GM06990 (cell line): ENCODE data around the gene ACVR1.

Source experiments
- DNase-seq: peaks from one replicate; pipeline ENCODE4 v3.0.0-alpha.2; 2011; ENCODE audit not compliant: insufficient read length; ENCODE audit errors: extremely low read depth
- H3K27me3 ChIP-seq: replicated peaks from 2 replicates; pipeline ENCODE4 v1.6.0; 2011; ENCODE audit warnings: low read length; ENCODE audit not compliant: control insufficient read depth, insufficient read depth
- H3K36me3 ChIP-seq: 2 replicates; pipeline ENCODE4 v1.5.1; 2011; ENCODE audit warnings: low read length; ENCODE audit not compliant: control insufficient read depth, insufficient read depth
- H3K4me3 ChIP-seq: replicated peaks from 2 replicates; pipeline ENCODE4 v1.5.1; 2011; ENCODE audit warnings: low read depth, mild to moderate bottlenecking, control low read depth, low read length
- TF ChIP-seq, protein P1 (sequence below): IDR thresholded peaks from 2 replicates; pipeline ENCODE4 v1.5.1; 2011; ENCODE audit warnings: low read length, control low read depth, mild to moderate bottlenecking, inconsistent platforms; ENCODE audit not compliant: insufficient read depth, poor library complexity, severe bottlenecking

The ACVR1 gene

DNA sequence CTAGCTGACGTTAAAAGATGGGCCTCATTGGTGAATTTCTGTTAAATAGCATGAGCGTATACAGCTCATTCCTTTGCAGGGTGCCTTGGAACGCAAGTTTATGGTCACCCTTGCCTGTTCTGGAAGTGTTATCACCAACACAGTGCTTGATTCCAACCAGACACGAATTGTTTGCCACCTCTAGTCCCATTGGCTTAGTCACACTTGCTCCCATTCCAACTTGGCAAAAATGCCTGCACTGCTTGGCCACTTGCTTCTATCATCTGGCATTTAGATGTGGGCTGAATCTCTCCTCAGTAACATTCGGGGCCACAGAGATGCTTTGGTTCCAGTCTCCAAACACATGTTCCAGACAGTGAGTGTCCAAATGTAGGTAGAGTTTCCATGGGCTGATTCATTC, 27.5 kb upstream of the ACVR1 start:
- TF ChIP-seq, protein P1, sequence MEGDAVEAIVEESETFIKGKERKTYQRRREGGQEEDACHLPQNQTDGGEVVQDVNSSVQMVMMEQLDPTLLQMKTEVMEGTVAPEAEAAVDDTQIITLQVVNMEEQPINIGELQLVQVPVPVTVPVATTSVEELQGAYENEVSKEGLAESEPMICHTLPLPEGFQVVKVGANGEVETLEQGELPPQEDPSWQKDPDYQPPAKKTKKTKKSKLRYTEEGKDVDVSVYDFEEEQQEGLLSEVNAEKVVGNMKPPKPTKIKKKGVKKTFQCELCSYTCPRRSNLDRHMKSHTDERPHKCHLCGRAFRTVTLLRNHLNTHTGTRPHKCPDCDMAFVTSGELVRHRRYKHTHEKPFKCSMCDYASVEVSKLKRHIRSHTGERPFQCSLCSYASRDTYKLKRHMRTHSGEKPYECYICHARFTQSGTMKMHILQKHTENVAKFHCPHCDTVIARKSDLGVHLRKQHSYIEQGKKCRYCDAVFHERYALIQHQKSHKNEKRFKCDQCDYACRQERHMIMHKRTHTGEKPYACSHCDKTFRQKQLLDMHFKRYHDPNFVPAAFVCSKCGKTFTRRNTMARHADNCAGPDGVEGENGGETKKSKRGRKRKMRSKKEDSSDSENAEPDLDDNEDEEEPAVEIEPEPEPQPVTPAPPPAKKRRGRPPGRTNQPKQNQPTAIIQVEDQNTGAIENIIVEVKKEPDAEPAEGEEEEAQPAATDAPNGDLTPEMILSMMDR = no peak
- H3K4me3 ChIP-seq = no peak overlapping the region
- DNase-seq = no peak
- no peaks in the 10 kb centered on the region for H3K36me3 ChIP-seq
- no peaks in the 10 kb centered on the region for H3K27me3 ChIP-seq

DNA sequence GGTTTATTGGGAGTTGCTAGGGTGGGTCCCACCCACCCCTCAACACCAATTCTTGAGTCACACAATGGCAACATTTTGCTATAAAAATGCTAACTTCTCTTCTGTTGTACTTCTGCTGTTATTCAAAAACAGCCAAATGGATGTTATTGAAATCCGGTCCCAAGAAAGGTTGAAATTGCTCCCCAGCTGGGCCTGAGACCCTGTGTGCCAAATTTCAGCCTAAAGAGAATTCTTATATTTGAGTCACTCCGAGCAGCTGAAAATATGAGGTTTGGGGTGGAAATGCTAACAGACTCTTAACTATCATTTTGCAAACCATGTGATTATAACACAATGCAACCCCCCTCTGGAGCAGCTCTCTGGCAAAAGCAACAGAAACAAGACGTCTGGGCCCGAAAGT, 27.0 kb upstream of the ACVR1 start:
- TF ChIP-seq, protein P1 = no peak
- H3K36me3 ChIP-seq = no peaks in the 10 kb centered on the region
- H3K27me3 ChIP-seq = no peaks in the 10 kb centered on the region
- no peak overlapping the region for H3K4me3 ChIP-seq
- no peak for DNase-seq

GRCh38 chr2:157902692-157903091, 26.6 kb upstream of the ACVR1 start:
- H3K27me3 ChIP-seq = no peaks in the 10 kb centered on the region
- DNase-seq = no peak
- TF ChIP-seq, protein P1 = no peak

GRCh38 chr2:157901325-157901724, 25.2 kb upstream of the ACVR1 start:
- H3K36me3 ChIP-seq = no peaks in the 10 kb centered on the region
- TF ChIP-seq, protein P1 = no peak
- no peaks in the 10 kb centered on the region for H3K27me3 ChIP-seq
- no peak for DNase-seq
- no peak overlapping the region for H3K4me3 ChIP-seq

More at GRCh38 chr2:157902692-157903091, 26.6 kb upstream of the ACVR1 start:
- Histone ChIP-seq H3K4me3 (no peak overlapping the region), H3K36me3 (no peaks in the 10 kb centered on the region)

GRCh38 chr2:157900684-157901083, 24.6 kb upstream of the ACVR1 start:
- Histone ChIP-seq H3K36me3 (no peaks in the 10 kb centered on the region), H3K27me3 (no peaks in the 10 kb centered on the region), H3K4me3 (no peak overlapping the region)
- TF ChIP-seq, protein P1 = no peak
- no peak for DNase-seq

- no peak for DNase-seq
- Histone ChIP-seq H3K4me3 (no peak overlapping the region), H3K27me3 (no peaks in the 10 kb centered on the region), H3K36me3 (no peaks in the 10 kb centered on the region)
- TF ChIP-seq, protein P1 = no peak
Observed at GRCh38 chr2:157900203-157900602, 24.1 kb upstream of the ACVR1 start.
